ENCODE data around the gene THRAP3. TPM values are rescaled to one million over a fixed set of nuclear protein-coding genes. Genes with fewer than 3 reads are reported as not detected.

Gene THRAP3
- polyA plus RNA-seq, 1 of the 3 experiments (the other 2 are of a cell fraction), result 33.7 TPM

GRCh38 chr1:36339615-36340014 lies 115.4 kb downstream of the THRAP3 start:
- Histone ChIP-seq H3K4me3 (ENCODE audit: low read depth in 2 of 2, low read length in 1 of 2) (no peak overlapping the region), H3K4me2 (no peak overlapping the region), H2AFZ (ENCODE audit: low read depth) (no peak overlapping the region), H3K9ac (no peak overlapping the region), H3K27me3 (ENCODE audit: insufficient read depth) (no peaks in the 10 kb centered on the region), H3F3A (replicated peaks; ENCODE audit: insufficient read depth) (peaks cover 13% of the 10 kb centered on the region), H3K9me2 (no peaks in the 10 kb centered on the region), H4K20me1 (ENCODE audit: insufficient read depth) (no peaks in the 10 kb centered on the region), H3K36me3 (replicated peaks in 1 of 2; ENCODE audit: control insufficient read depth in 1 of 2, insufficient read depth in 2 of 2, low read length in 1 of 2) (peaks cover 28 to 34% of the 10 kb centered on the region in 2 experiments), H3K79me2 (ENCODE audit: insufficient read depth) (no peaks in the 10 kb centered on the region), H3K4me1 (ENCODE audit: control insufficient read depth in 1 of 2, insufficient read depth in 2 of 2, low read depth in 1 of 2, low read length in 1 of 2) (peaks cover 0 to 10% of the 10 kb centered on the region in 2 experiments; a peak in 3 of 4 replicates), H3K9me3 (no peaks in the 10 kb centered on the region), H3K27ac (ENCODE audit: low read depth in 2 of 2, low read length in 1 of 2) (no peak overlapping the region)
- 98% methylated on average over 7 of the region's 9 CpGs for WGBS (ENCODE audit: low lambda C conversion rate)
- TF ChIP-seq JUND (IDR thresholded peaks at IDR 0.05) (no peak), GABPA (IDR thresholded peaks at IDR 0.05; ENCODE audit: low read depth) (no peak), FOSL2 (IDR thresholded peaks at IDR 0.05; ENCODE audit: borderline replicate concordance, low read depth) (no peak), USF2 (IDR thresholded peaks at IDR 0.05; ENCODE audit: borderline replicate concordance, low read depth, low read length) (no peak), ELF1 (IDR thresholded peaks at IDR 0.05) (no peak), EZH2phosphoT487 (IDR thresholded peaks at IDR 0.05; ENCODE audit: borderline replicate concordance, low read depth) (no peak), TEAD4 (IDR thresholded peaks at IDR 0.05; ENCODE audit: borderline replicate concordance, insufficient read depth) (no peak), FOXM1 (IDR thresholded peaks at IDR 0.05; ENCODE audit: low read depth) (no peak), RFX5 (IDR thresholded peaks at IDR 0.05; ENCODE audit: low read length) (no peak), TCF12 (IDR thresholded peaks at IDR 0.05) (no peak)
- no peak for DNase-seq
- CTCF ChIA-PET, result interaction anchor here (1.1 to 1.7 kb wide), 2 partner anchors 16 to 32 kb away, joined by 3 read pairs; no protein-coding TSS in a partner anchor
- POLR2A ChIA-PET, result no interaction called here

GRCh38 chr1:36341626-36342320 lies 117.5 kb downstream of the THRAP3 start:
- H2AFZ ChIP-seq (ENCODE audit: low read depth), result no peak overlapping the region
- H3K27me3 ChIP-seq (ENCODE audit: insufficient read depth), result no peaks in the 10 kb centered on the region
- H4K20me1 ChIP-seq (ENCODE audit: insufficient read depth), result no peaks in the 10 kb centered on the region
- H3K36me3 ChIP-seq (replicated peaks in 1 of 2; ENCODE audit: control insufficient read depth in 1 of 2, insufficient read depth in 2 of 2, low read length in 1 of 2), result peaks cover 37 to 50% of the 10 kb centered on the region in 2 experiments
- peak overlapping the region in 1 of 2 experiments; percentile 87; a peak in 1 of 4 replicates for H3K27ac ChIP-seq (ENCODE audit: low read depth in 2 of 2, low read length in 1 of 2)
- H3K9me2 ChIP-seq, result no peaks in the 10 kb centered on the region
- CTCF ChIA-PET, result interaction anchor here (0.6 to 5.7 kb wide), 28 partner anchors 9 to 192 kb away, joined by 3 to 103 read pairs (median 6); partner anchors contain the start of genes EVA1B, MAP7D1 and TRAPPC3
- no peak overlapping the region for H3K9ac ChIP-seq
- 100% methylated on average over 10 of the region's 34 CpGs for WGBS (ENCODE audit: low lambda C conversion rate)
- peaks cover 18% of the 10 kb centered on the region for H3F3A ChIP-seq (replicated peaks; ENCODE audit: insufficient read depth)
- no peak for DNase-seq
- peaks cover 0 to 10% of the 10 kb centered on the region in 2 experiments; a peak in 3 of 4 replicates for H3K4me1 ChIP-seq (ENCODE audit: control insufficient read depth in 1 of 2, insufficient read depth in 2 of 2, low read depth in 1 of 2, low read length in 1 of 2)
- POLR2A ChIA-PET, result interaction anchor here (0.6 kb wide), 1 partner anchor 77 kb away, joined by 3 read pairs; no protein-coding TSS in a partner anchor
- H3K9me3 ChIP-seq, result no peaks in the 10 kb centered on the region
- TF ChIP-seq RFX5 (IDR thresholded peaks at IDR 0.05; ENCODE audit: low read length), result no peak
- TF ChIP-seq PBX3 (IDR thresholded peaks at IDR 0.05), result no peak
- TF ChIP-seq JUND (IDR thresholded peaks at IDR 0.05), result no peak
- no peak for TF ChIP-seq MXI1 (IDR thresholded peaks at IDR 0.05; ENCODE audit: low read depth, low read length)
- no peak overlapping the region for H3K4me3 ChIP-seq (ENCODE audit: low read depth in 2 of 2, low read length in 1 of 2)
- H3K4me2 ChIP-seq, result no peak overlapping the region
- H3K79me2 ChIP-seq (ENCODE audit: insufficient read depth), result peaks cover 7% of the 10 kb centered on the region; the same call in 1 of the 2 replicates
